Calu3 (cell line): ENCODE data around the gene AICDA. TPM values are rescaled to one million over a fixed set of nuclear protein-coding genes. Genes with fewer than 3 reads are reported as not detected.

Source experiments
- BruUV-seq: library from RNA; stranded (reverse); fragments of 400-500 nt; replicated peaks from 2 replicates; lab custom pipeline; 2021; lab: Mats Ljungman, UMichigan
- CTCF ChIA-PET: fragments of 300-600 bp; sonication (Branson Sonifier 250); formaldehyde crosslinking; loops from one replicate; lab custom pipeline; 2022; ENCODE audit warnings: antibody characterized with exemption; lab: Charles Lee
- DNase-seq: peaks from one replicate; pipeline ENCODE4 v3.0.0; 2022
- H3K27ac Mint-ChIP-seq: one replicate; pipeline ENCODE4 v1.8.0; 2022; ENCODE audit warnings: mixed read lengths; ENCODE audit not compliant: unreplicated experiment
- H3K27me3 Mint-ChIP-seq: one replicate; pipeline ENCODE4 v1.8.0; 2022; ENCODE audit warnings: mixed read lengths; ENCODE audit not compliant: unreplicated experiment
- H3K36me3 Mint-ChIP-seq: one replicate; pipeline ENCODE4 v1.8.0; 2022; ENCODE audit warnings: mild to moderate bottlenecking, moderate library complexity, mixed read lengths; ENCODE audit not compliant: insufficient read depth, unreplicated experiment
- H3K4me1 Mint-ChIP-seq: one replicate; pipeline ENCODE4 v1.8.0; 2022; ENCODE audit warnings: mild to moderate bottlenecking, low read depth, mixed read lengths; ENCODE audit not compliant: unreplicated experiment
- H3K4me3 Mint-ChIP-seq: one replicate; pipeline ENCODE4 v1.8.0; 2022; ENCODE audit warnings: mild to moderate bottlenecking, low read depth, moderate library complexity, mixed read lengths; ENCODE audit not compliant: unreplicated experiment
- H3K9me3 Mint-ChIP-seq: one replicate; pipeline ENCODE4 v1.8.0; 2022; ENCODE audit warnings: low read depth, mixed read lengths; ENCODE audit not compliant: unreplicated experiment
- CTCF ChIP-seq: fragments of 200-600 bp; IDR thresholded peaks from one replicate; pipeline ENCODE4 v1.8.0; 2022; ENCODE audit warnings: antibody characterized with exemption; ENCODE audit not compliant: unreplicated experiment
- intact Hi-C: fragments of 100-400 bp; cut with micrococcal nuclease; formaldehyde crosslinking; loops from one replicate; pipeline ENCODE4 v1.10.0; 2022; ENCODE audit not compliant: unreplicated experiment
- total RNA-seq: library from RNA; stranded (reverse); gene quantifications from 2 replicates; pipeline ENCODE4 v1.2.3, GENCODE V29; 2022

The AICDA gene
- total RNA-seq, 1 experiment from 2014 or later: not detected

- BruUV-seq: no TSS peak
- DNase-seq: no peak
- Mint-ChIP-seq H3K4me3 (no peak overlapping the region), H3K36me3 (no peaks in the 10 kb centered on the region), H3K27me3 (no peaks in the 10 kb centered on the region), H3K4me1 (peaks cover 13% of the 10 kb centered on the region), H3K27ac (no peak overlapping the region), H3K9me3 (no peaks in the 10 kb centered on the region)
- no peak for TF ChIP-seq CTCF
- intact Hi-C loops: no loop called here
- CTCF ChIA-PET: interaction anchor here (0.7 kb wide), 2 partner anchors 57 to 234 kb away, joined by 3 to 5 read pairs; no protein-coding TSS in a partner anchor
Measured at GRCh38 chr12:8642775-8643174, 30.1 kb upstream of the AICDA start.

- CTCF ChIA-PET: no interaction called here
Measured at GRCh38 chr12:8639936-8640335, 27.3 kb upstream of the AICDA start.

GRCh38 chr12:8638951-8639350 lies 26.3 kb upstream of the AICDA start:
- H3K36me3 Mint-ChIP-seq: no peaks in the 10 kb centered on the region
- intact Hi-C loops: no loop called here
- no peaks in the 10 kb centered on the region for H3K9me3 Mint-ChIP-seq
- no peaks in the 10 kb centered on the region for H3K27me3 Mint-ChIP-seq
- H3K4me3 Mint-ChIP-seq: no peak overlapping the region
- no peak for DNase-seq
- peaks cover under 1% of the 10 kb centered on the region for H3K4me1 Mint-ChIP-seq
- BruUV-seq: no TSS peak
- CTCF ChIA-PET: no interaction called here
- no peak overlapping the region for H3K27ac Mint-ChIP-seq
- TF ChIP-seq CTCF: no peak

More at GRCh38 chr12:8639936-8640335, 27.3 kb upstream of the AICDA start:
- TF ChIP-seq CTCF: no peak
- H3K36me3 Mint-ChIP-seq: no peaks in the 10 kb centered on the region
- H3K27me3 Mint-ChIP-seq: no peaks in the 10 kb centered on the region
- no peak overlapping the region for H3K4me3 Mint-ChIP-seq
- BruUV-seq: no TSS peak
- intact Hi-C loops: no loop called here
- no peak for DNase-seq
- H3K27ac Mint-ChIP-seq: no peak overlapping the region
- peaks cover 11% of the 10 kb centered on the region for H3K4me1 Mint-ChIP-seq
- H3K9me3 Mint-ChIP-seq: no peaks in the 10 kb centered on the region

GRCh38 chr12:8637666-8638065 lies 25.0 kb upstream of the AICDA start:
- no peak overlapping the region for H3K4me3 Mint-ChIP-seq
- no peaks in the 10 kb centered on the region for H3K36me3 Mint-ChIP-seq
- H3K4me1 Mint-ChIP-seq: no peaks in the 10 kb centered on the region
- H3K9me3 Mint-ChIP-seq: no peaks in the 10 kb centered on the region
- no peak for DNase-seq
- no peaks in the 10 kb centered on the region for H3K27me3 Mint-ChIP-seq
- intact Hi-C loops: no loop called here
- CTCF ChIA-PET: no interaction called here
- no TSS peak for BruUV-seq
- no peak for TF ChIP-seq CTCF
- no peak overlapping the region for H3K27ac Mint-ChIP-seq
